Astrocyte (in vitro differentiated cells and primary cell): ENCODE data around the gene GORASP2. TPM values are rescaled to one million over a fixed set of nuclear protein-coding genes. Genes with fewer than 3 reads are reported as not detected.

ENCODE experiments used
- DNase-seq: peaks from one replicate; pipeline ENCODE4 v3.0.0-alpha.2; 2010; ENCODE audit warnings: low read depth
- FAIRE-seq: peaks from 2 replicates; lab custom pipeline; 2011; peaks lifted over from hg19 to GRCh38; lab: Jason Lieb, UNC
- H2AFZ ChIP-seq: 2 replicates; pipeline ENCODE4 v1.6.0; 2012; ENCODE audit warnings: low read depth, low read length, inconsistent platforms
- H3K27ac ChIP-seq: 2 replicates; pipeline ENCODE4 v1.5.1; 2011; ENCODE audit warnings: low read depth, low read length, inconsistent platforms
- H3K27me3 ChIP-seq: 2 replicates; pipeline ENCODE4 v1.6.0; 2011; ENCODE audit warnings: low read length, inconsistent platforms; ENCODE audit not compliant: insufficient read depth
- H3K36me3 ChIP-seq: 2 replicates; pipeline ENCODE4 v1.5.1; 2011; ENCODE audit warnings: low read length, inconsistent platforms; ENCODE audit not compliant: insufficient read depth
- H3K4me1 ChIP-seq: 2 replicates; pipeline ENCODE4 v1.5.1; 2011; ENCODE audit warnings: low read length, inconsistent platforms; ENCODE audit not compliant: insufficient read depth
- H3K4me2 ChIP-seq: 2 replicates; pipeline ENCODE4 v1.6.0; 2012; ENCODE audit warnings: low read length, inconsistent platforms
- H3K4me3 ChIP-seq: 2 replicates; pipeline ENCODE4 v1.5.1; 2011; ENCODE audit warnings: low read depth, mild to moderate bottlenecking, low read length, inconsistent platforms; ENCODE audit not compliant: insufficient read depth
- H3K79me2 ChIP-seq: 2 replicates; pipeline ENCODE4 v1.6.0; 2012; ENCODE audit warnings: mild to moderate bottlenecking, low read length, inconsistent platforms; ENCODE audit not compliant: insufficient read depth
- H3K9ac ChIP-seq: 2 replicates; pipeline ENCODE4 v1.6.0; 2012; ENCODE audit warnings: mild to moderate bottlenecking, low read length, inconsistent platforms
- H3K9me3 ChIP-seq: 2 replicates; pipeline ENCODE4 v1.5.1; 2012; ENCODE audit warnings: low read depth, mild to moderate bottlenecking, low read length, inconsistent platforms; ENCODE audit not compliant: insufficient read depth
- H4K20me1 ChIP-seq: 2 replicates; pipeline ENCODE4 v1.6.0; 2012; ENCODE audit warnings: low read length, inconsistent platforms; ENCODE audit not compliant: insufficient read depth
- H3K27ac Mint-ChIP-seq: one replicate; pipeline ENCODE4 v1.8.0; 2021; ENCODE audit warnings: mild to moderate bottlenecking, mixed read lengths; ENCODE audit not compliant: unreplicated experiment
- H3K27me3 Mint-ChIP-seq: one replicate; pipeline ENCODE4 v1.8.0; 2021; ENCODE audit warnings: low read depth, mixed read lengths; ENCODE audit not compliant: unreplicated experiment
- H3K36me3 Mint-ChIP-seq: one replicate; pipeline ENCODE4 v1.8.0; 2021; ENCODE audit warnings: low read depth, mixed read lengths; ENCODE audit not compliant: unreplicated experiment
- H3K4me1 Mint-ChIP-seq: one replicate; pipeline ENCODE4 v1.8.0; 2021; ENCODE audit warnings: low read depth, mixed read lengths; ENCODE audit not compliant: unreplicated experiment
- H3K4me3 Mint-ChIP-seq: one replicate; pipeline ENCODE4 v1.8.0; 2021; ENCODE audit warnings: mild to moderate bottlenecking, moderate library complexity, mixed read lengths; ENCODE audit not compliant: unreplicated experiment
- H3K9me3 Mint-ChIP-seq: one replicate; pipeline ENCODE4 v1.8.0; 2021; ENCODE audit warnings: mild to moderate bottlenecking, mixed read lengths; ENCODE audit not compliant: unreplicated experiment
- EZH2 ChIP-seq: IDR thresholded peaks from 2 replicates; pipeline ENCODE4 v1.6.1; 2012; ENCODE audit warnings: mild to moderate bottlenecking, low read length, inconsistent platforms; ENCODE audit not compliant: insufficient read depth
- total RNA-seq: library from RNA; stranded (reverse); gene quantifications from 2 replicates; pipeline ENCODE4 v1.2.1, GENCODE V29; 2021
- TF ChIP-seq, protein P1 (sequence below): IDR thresholded peaks from 2 replicates; pipeline ENCODE4 v1.5.1; 2011; ENCODE audit warnings: low read depth, mild to moderate bottlenecking, inconsistent platforms, low read length, moderate library complexity; ENCODE audit not compliant: insufficient read depth

The GORASP2 gene
- total RNA-seq, 1 donor from 2014 or later = 116 TPM

DNA sequence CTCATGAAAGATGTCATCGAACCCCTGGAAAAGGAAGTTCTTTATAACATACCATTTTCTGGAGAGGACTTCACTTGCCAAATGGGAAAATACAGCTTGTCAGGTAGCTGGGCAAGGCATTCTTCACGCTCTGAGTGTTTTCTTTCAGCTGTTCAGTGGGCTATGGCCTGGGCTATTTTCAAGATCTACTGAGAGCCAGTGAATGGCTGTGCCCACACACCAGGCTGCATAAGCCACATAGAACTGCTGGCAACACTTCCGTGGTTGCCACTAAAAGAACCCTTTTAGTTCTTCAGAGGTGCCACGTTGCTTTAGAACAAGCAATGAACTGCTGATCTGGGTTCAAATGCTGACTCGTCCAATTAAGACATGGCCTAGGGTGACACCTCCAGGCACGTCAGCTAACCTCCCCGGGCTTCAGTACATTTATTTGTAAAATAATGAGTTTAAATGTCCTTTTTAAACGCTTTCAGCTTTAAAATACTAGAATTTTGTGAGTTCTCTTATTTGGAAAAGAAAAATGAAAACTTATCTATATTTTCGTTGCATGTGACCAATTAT, 36.6 kb upstream of the GORASP2 start:
- Histone ChIP-seq H3K27me3 (no peaks in the 10 kb centered on the region), H3K36me3 (no peaks in the 10 kb centered on the region), H3K4me3 (no peak overlapping the region), H3K9ac (no peak overlapping the region), H3K79me2 (no peaks in the 10 kb centered on the region), H3K4me1 (no peaks in the 10 kb centered on the region), H3K4me2 (no peak overlapping the region), H3K9me3 (no peaks in the 10 kb centered on the region), H3K27ac (no peak overlapping the region), H2AFZ (no peak overlapping the region), H4K20me1 (no peaks in the 10 kb centered on the region)
- TF ChIP-seq EZH2 = no peak
- TF ChIP-seq, protein P1, sequence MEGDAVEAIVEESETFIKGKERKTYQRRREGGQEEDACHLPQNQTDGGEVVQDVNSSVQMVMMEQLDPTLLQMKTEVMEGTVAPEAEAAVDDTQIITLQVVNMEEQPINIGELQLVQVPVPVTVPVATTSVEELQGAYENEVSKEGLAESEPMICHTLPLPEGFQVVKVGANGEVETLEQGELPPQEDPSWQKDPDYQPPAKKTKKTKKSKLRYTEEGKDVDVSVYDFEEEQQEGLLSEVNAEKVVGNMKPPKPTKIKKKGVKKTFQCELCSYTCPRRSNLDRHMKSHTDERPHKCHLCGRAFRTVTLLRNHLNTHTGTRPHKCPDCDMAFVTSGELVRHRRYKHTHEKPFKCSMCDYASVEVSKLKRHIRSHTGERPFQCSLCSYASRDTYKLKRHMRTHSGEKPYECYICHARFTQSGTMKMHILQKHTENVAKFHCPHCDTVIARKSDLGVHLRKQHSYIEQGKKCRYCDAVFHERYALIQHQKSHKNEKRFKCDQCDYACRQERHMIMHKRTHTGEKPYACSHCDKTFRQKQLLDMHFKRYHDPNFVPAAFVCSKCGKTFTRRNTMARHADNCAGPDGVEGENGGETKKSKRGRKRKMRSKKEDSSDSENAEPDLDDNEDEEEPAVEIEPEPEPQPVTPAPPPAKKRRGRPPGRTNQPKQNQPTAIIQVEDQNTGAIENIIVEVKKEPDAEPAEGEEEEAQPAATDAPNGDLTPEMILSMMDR = no peak
- no peak for DNase-seq
- Mint-ChIP-seq H3K36me3 (no peaks in the 10 kb centered on the region), H3K27me3 (peaks cover 4% of the 10 kb centered on the region), H3K27ac (no peak overlapping the region), H3K4me1 (no peaks in the 10 kb centered on the region), H3K9me3 (no peaks in the 10 kb centered on the region), H3K4me3 (no peak overlapping the region)
- no peak for FAIRE-seq

DNA sequence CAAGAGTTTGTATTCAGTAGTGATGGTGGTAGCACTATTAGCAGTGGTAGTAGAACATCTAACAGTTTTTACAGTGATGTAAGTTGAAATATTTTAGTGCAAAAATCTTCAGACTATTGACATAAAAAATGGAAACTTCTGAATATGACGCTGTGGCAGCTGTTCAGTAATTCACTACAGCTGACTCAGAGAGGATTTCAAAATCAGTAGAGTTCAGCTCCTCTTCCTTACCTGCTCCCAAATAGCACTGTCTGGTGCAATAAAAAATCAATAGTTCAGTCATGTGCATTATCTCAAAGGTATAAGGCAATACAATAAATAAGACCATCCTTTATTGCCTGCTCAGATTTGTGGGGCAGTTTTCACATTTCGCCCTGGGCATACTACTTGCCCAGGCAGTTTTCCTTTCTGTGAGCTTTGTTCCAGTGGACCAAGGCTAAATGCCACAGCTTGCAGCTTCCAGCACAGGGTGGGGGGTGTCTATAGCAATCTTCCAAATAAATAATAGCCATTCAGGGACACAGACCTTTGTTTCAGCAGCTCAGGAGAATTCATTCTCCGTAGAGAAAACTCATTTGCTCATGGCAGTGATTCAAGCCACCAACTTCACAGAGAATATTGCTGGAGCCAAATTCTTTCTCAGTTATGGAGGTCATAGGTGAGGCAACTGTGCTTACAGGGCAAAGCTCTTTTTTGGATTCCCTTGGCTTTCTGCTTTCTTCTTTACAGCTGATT, 33.9 kb upstream of the GORASP2 start:
- Histone ChIP-seq H3K4me3 (no peak overlapping the region), H3K9ac (no peak overlapping the region), H4K20me1 (no peaks in the 10 kb centered on the region), H3K4me1 (no peaks in the 10 kb centered on the region), H3K79me2 (no peaks in the 10 kb centered on the region), H3K4me2 (no peak overlapping the region), H3K27ac (no peak overlapping the region), H3K9me3 (no peaks in the 10 kb centered on the region), H3K36me3 (no peaks in the 10 kb centered on the region), H2AFZ (no peak overlapping the region), H3K27me3 (no peaks in the 10 kb centered on the region)
- TF ChIP-seq, protein P1 = no peak
- no peak for TF ChIP-seq EZH2
- no peaks in the 10 kb centered on the region for H3K4me1 Mint-ChIP-seq
- no peak overlapping the region for H3K27ac Mint-ChIP-seq
- H3K36me3 Mint-ChIP-seq = no peaks in the 10 kb centered on the region
- FAIRE-seq (no peak), DNase-seq (peak; percentile 36)
- H3K9me3 Mint-ChIP-seq = no peaks in the 10 kb centered on the region
- H3K4me3 Mint-ChIP-seq = no peak overlapping the region
- peaks cover 4% of the 10 kb centered on the region for H3K27me3 Mint-ChIP-seq

DNA sequence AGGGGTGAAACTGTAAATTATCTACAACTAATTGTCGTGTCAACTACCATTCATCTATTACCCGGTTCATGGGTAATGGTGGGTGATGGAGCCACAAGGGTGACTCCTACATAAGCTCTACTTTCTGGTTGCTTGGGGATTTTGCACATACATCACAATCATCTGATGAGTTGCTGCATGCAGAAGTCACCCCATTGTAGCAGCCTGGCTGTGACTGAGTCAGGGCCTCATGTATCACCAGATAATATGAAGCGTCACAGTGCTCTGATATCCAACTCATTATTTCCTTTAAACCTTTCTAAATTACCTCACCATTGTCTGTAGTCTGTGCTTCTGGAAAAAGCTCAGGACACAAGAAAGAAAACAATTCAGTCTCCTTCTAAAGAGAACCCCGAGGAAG, 32.4 kb upstream of the GORASP2 start:
- Mint-ChIP-seq H3K27me3 (peaks cover 4% of the 10 kb centered on the region), H3K9me3 (no peaks in the 10 kb centered on the region), H3K27ac (no peak overlapping the region), H3K4me3 (no peak overlapping the region), H3K4me1 (no peaks in the 10 kb centered on the region), H3K36me3 (no peaks in the 10 kb centered on the region)
- Histone ChIP-seq H3K36me3 (no peaks in the 10 kb centered on the region), H3K9ac (no peak overlapping the region), H3K4me2 (no peak overlapping the region), H3K9me3 (no peaks in the 10 kb centered on the region), H4K20me1 (no peaks in the 10 kb centered on the region), H3K27me3 (no peaks in the 10 kb centered on the region), H2AFZ (no peak overlapping the region), H3K79me2 (no peaks in the 10 kb centered on the region), H3K27ac (no peak overlapping the region), H3K4me1 (no peaks in the 10 kb centered on the region), H3K4me3 (no peak overlapping the region)
- TF ChIP-seq, protein P1 = no peak
- no peak for TF ChIP-seq EZH2
- DNase-seq (no peak), FAIRE-seq (no peak)
